GM21381 (cell line): ENCODE data around the gene BRD3.

Experiments
- ATAC-seq: cut with Tn5 transposase; IDR thresholded peaks from one replicate; pipeline ENCODE4 v1.9.1; 2021; ENCODE audit warnings: mild to moderate bottlenecking, moderate library complexity; ENCODE audit not compliant: unreplicated experiment

The BRD3 gene

GRCh38 chr9:134039386-134040175 is 28.2 kb downstream of the BRD3 start:
- no peak for ATAC-seq

- no peak for ATAC-seq
These were observed 30.2 kb downstream of the BRD3 start for GRCh38 chr9:134037641-134038040.

GRCh38 chr9:134036130-134036529 is 31.7 kb downstream of the BRD3 start:
- ATAC-seq, result no peak

GRCh38 chr9:134035041-134036039 is 32.5 kb downstream of the BRD3 start:
- ATAC-seq, result no peak

GRCh38 chr9:134034215-134035040 is 33.4 kb downstream of the BRD3 start:
- ATAC-seq, result no peak

GRCh38 chr9:134033516-134034214 is 34.2 kb downstream of the BRD3 start:
- ATAC-seq, result no peak

- no peak for ATAC-seq
These were observed 35.2 kb downstream of the BRD3 start for GRCh38 chr9:134032456-134033222.

GRCh38 chr9:134031783-134032182 is 36.0 kb downstream of the BRD3 start:
- no peak for ATAC-seq

GRCh38 chr9:134030821-134031470 is 36.9 kb downstream of the BRD3 start:
- ATAC-seq, result no peak

GRCh38 chr9:134029248-134030226 is 38.3 kb downstream of the BRD3 start:
- no peak for ATAC-seq

- ATAC-seq, result no peak
These were observed 39.1 kb downstream of the BRD3 start for GRCh38 chr9:134028575-134029247.

- ATAC-seq, result no peak
These were observed 39.8 kb downstream of the BRD3 start for GRCh38 chr9:134028076-134028475.

GRCh38 chr9:134027561-134027960 is 40.3 kb downstream of the BRD3 start:
- no peak for ATAC-seq

GRCh38 chr9:134026981-134027380 is 40.8 kb downstream of the BRD3 start:
- ATAC-seq, result no peak

GRCh38 chr9:134026581-134026980 is 41.2 kb downstream of the BRD3 start:
- no peak for ATAC-seq

GRCh38 chr9:134025606-134026541 is 42.0 kb downstream of the BRD3 start:
- ATAC-seq, result peak; percentile 38
